ENCODE results near the gene ZNF471. TPM values are rescaled to one million over a fixed set of nuclear protein-coding genes. Genes with fewer than 3 reads are reported as not detected.
A peak's percentile ranks its signal among the peaks of the same experiment; 100 is the strongest.

ZNF471 gene
- total and polyA plus RNA-seq, 2 experiments from 2014 or later = 1.7 to 2.1 TPM

GRCh38 chr19:56566904-56567273 is 59.2 kb downstream of the ZNF471 start:
- H3K4me2 ChIP-seq = peak overlapping the region; percentile 91
- no peaks in the 10 kb centered on the region for H3K9me2 ChIP-seq (replicated peaks; ENCODE audit: insufficient read depth)
- H3K4me1 ChIP-seq (ENCODE audit: insufficient read depth) = no peaks in the 10 kb centered on the region
- peak; percentile 58 for DNase-seq (ENCODE audit: low spot score)
- H4K20me1 ChIP-seq (ENCODE audit: insufficient read depth, poor library complexity, severe bottlenecking) = no peaks in the 10 kb centered on the region
- peaks cover 4% of the 10 kb centered on the region for H3K36me3 ChIP-seq (replicated peaks; ENCODE audit: insufficient read depth, low read depth)
- H2AFZ ChIP-seq = peak overlapping the region; percentile 97
- H3K79me2 ChIP-seq = no peaks in the 10 kb centered on the region
- 0% methylated on average over 21 of the region's 23 CpGs for WGBS (ENCODE audit: low lambda C conversion rate, missing lambda C conversion rate)
- TF ChIP-seq CTCF (IDR thresholded peaks at IDR 0.05; ENCODE audit: poor library complexity) (no peak), EZH2 (IDR thresholded peaks at IDR 0.05; ENCODE audit: borderline replicate concordance) (no peak), EZH2phosphoT487 (IDR thresholded peaks at IDR 0.05; ENCODE audit: low read depth, severe bottlenecking, unreplicated experiment) (no peak)
- peaks cover 53% of the 10 kb centered on the region for H3K9me3 ChIP-seq (ENCODE audit: low read depth)
- peak overlapping the region; percentile 78 for H3K27ac ChIP-seq
- peak overlapping the region; percentile 97 for H3K4me3 ChIP-seq
- no peaks in the 10 kb centered on the region for H3K27me3 ChIP-seq

- H3K27me3 ChIP-seq = no peaks in the 10 kb centered on the region
- DNase-seq (ENCODE audit: low spot score) = peak; percentile 97
- peak within 1 kb of the TSS; percentile 91 for H3K4me2 ChIP-seq
- no peaks in the 10 kb centered on the region for H4K20me1 ChIP-seq (ENCODE audit: insufficient read depth, poor library complexity, severe bottlenecking)
- H3K9me3 ChIP-seq (ENCODE audit: low read depth) = peaks cover 56% of the 10 kb centered on the region
- no peaks in the 10 kb centered on the region for H3K4me1 ChIP-seq (ENCODE audit: insufficient read depth)
- H3K9me2 ChIP-seq (replicated peaks; ENCODE audit: insufficient read depth) = no peaks in the 10 kb centered on the region
- no peak for TF ChIP-seq EZH2 (IDR thresholded peaks at IDR 0.05; ENCODE audit: borderline replicate concordance)
- no peak for TF ChIP-seq CTCF (IDR thresholded peaks at IDR 0.05; ENCODE audit: poor library complexity)
- TF ChIP-seq EZH2phosphoT487 (IDR thresholded peaks at IDR 0.05; ENCODE audit: low read depth, severe bottlenecking, unreplicated experiment) = no peak
- H3K36me3 ChIP-seq (replicated peaks; ENCODE audit: insufficient read depth, low read depth) = peaks cover 4% of the 10 kb centered on the region
- WGBS (ENCODE audit: low lambda C conversion rate, missing lambda C conversion rate) = 8% methylated on average over 63 of the region's 66 CpGs
- peak within 1 kb of the TSS; percentile 97 for H3K4me3 ChIP-seq
- H2AFZ ChIP-seq = peak within 1 kb of the TSS; percentile 97
- H3K27ac ChIP-seq = peak within 1 kb of the TSS; percentile 78
- no peaks in the 10 kb centered on the region for H3K79me2 ChIP-seq
Measured at GRCh38 chr19:56567274-56568120, 59.8 kb downstream of the ZNF471 start, which contains the start of gene ZNF470. ZNF470 (plus strand) TSS chr19:56567468; CDS start chr19:56570312, 2,844 bp downstream.

GRCh38 chr19:56572589-56572988 is 64.9 kb downstream of the ZNF471 start:
- no peak overlapping the region for H3K4me2 ChIP-seq
- no peaks in the 10 kb centered on the region for H4K20me1 ChIP-seq (ENCODE audit: insufficient read depth, poor library complexity, severe bottlenecking)
- no peak for DNase-seq (ENCODE audit: low spot score)
- 67% methylated on average over 2 of the region's 2 CpGs for WGBS (ENCODE audit: low lambda C conversion rate, missing lambda C conversion rate)
- peaks cover 82% of the 10 kb centered on the region for H3K9me3 ChIP-seq (ENCODE audit: low read depth)
- no peaks in the 10 kb centered on the region for H3K4me1 ChIP-seq (ENCODE audit: insufficient read depth)
- TF ChIP-seq EZH2phosphoT487 (IDR thresholded peaks at IDR 0.05; ENCODE audit: low read depth, severe bottlenecking, unreplicated experiment) (no peak), EZH2 (IDR thresholded peaks at IDR 0.05; ENCODE audit: borderline replicate concordance) (no peak), CTCF (IDR thresholded peaks at IDR 0.05; ENCODE audit: poor library complexity) (no peak)
- no peaks in the 10 kb centered on the region for H3K79me2 ChIP-seq
- peak overlapping the region; percentile 1 for H3K4me3 ChIP-seq
- H3K27me3 ChIP-seq = no peaks in the 10 kb centered on the region
- H3K27ac ChIP-seq = no peak overlapping the region
- H3K36me3 ChIP-seq (replicated peaks; ENCODE audit: insufficient read depth, low read depth) = peaks cover 22% of the 10 kb centered on the region
- no peaks in the 10 kb centered on the region for H3K9me2 ChIP-seq (replicated peaks; ENCODE audit: insufficient read depth)
- H2AFZ ChIP-seq = no peak overlapping the region
